Left lung (tissue), 14 donors: Measurements from ENCODE around the gene CCDC117. TPM values are rescaled to one million over a fixed set of nuclear protein-coding genes. Genes with fewer than 3 reads are reported as not detected.

Experiments
- ATAC-seq: fragments of 200-7000 bp; cut with Tn5 transposase; one replicate; pipeline ENCODE4 v1.9.1; 2020; ENCODE audit warnings: moderate library complexity
- DNase-seq, 4 donors: peaks; one replicate each; pipeline ENCODE4 v3.0.0-alpha.2; 2013 to 2020
- H3K27ac ChIP-seq, 2 donors: fragments of 200-600 bp; sonication (generic) in 1 of 2; one replicate each; pipeline versions ENCODE4 v1.5.0 to v1.8.0; 2020 to 2021
- H3K27me3 ChIP-seq, 2 donors: fragments of 200-600 bp; sonication (generic) in 1 of 2; one replicate each; pipeline versions ENCODE4 v1.5.0 to v1.8.0; 2020 to 2021
- H3K36me3 ChIP-seq, 2 donors: fragments of 200-600 bp; sonication (generic) in 1 of 2; one replicate each; pipeline versions ENCODE4 v1.5.0 to v1.8.0; 2020 to 2021
- H3K4me1 ChIP-seq, 2 donors: fragments of 200-600 bp; one replicate each; pipeline ENCODE4 v1.8.0; 2021
- H3K4me3 ChIP-seq, 2 donors: fragments of 200-600 bp; sonication (generic) in 1 of 2; one replicate each; pipeline versions ENCODE4 v1.5.0 to v1.8.0; 2020 to 2021; ENCODE audit warnings: mild to moderate bottlenecking in 1 of 2
- H3K9me3 ChIP-seq, 2 donors: fragments of 200-600 bp; sonication (generic) in 1 of 2; one replicate each; pipeline versions ENCODE4 v1.5.0 to v1.8.0; 2020 to 2021
- CTCF ChIP-seq, 2 donors: fragments of 200-600 bp; sonication (generic) in 1 of 2; IDR thresholded peaks; one replicate each; pipeline versions ENCODE4 v1.5.0 to v1.8.0; 2021; ENCODE audit warnings: antibody characterized with exemption in 2 of 2
- intact Hi-C, 2 donors: fragments of 100-400 bp; cut with DNase I; formaldehyde crosslinking; loops; one replicate each; pipeline versions ENCODE4 v1.11.2 to v1.14.2; 2022
- long read RNA-seq, 12 donors: library from polyadenylated mRNA in 2 of 12; unstranded in 2 of 12; transcript quantifications; one replicate each; pipeline ENCODE4 v2.0.0 and lab custom pipeline, GENCODE V29; 2019 to 2026
- polyA plus RNA-seq, 6 donors: library from polyadenylated mRNA; unstranded; fragments of 120-200 nt; gene quantifications; one replicate each; pipeline ENCODE4 v1.2.1, GENCODE V29; 2013; ENCODE audit not compliant: insufficient read length in 6 of 6
- total RNA-seq, 2 donors: library from RNA; stranded (reverse); fragmentation: NEBNext Ultra II Directional; extraction: Animal tissue kit (Norgen Biotek cat#: 25700); gene quantifications; one replicate each; pipeline ENCODE4 v1.2.1, GENCODE V29; 2021
- donor health status: DM: no; HTN: yes; CAD: no.
- donor health status: DM: no; HTN: no; CAD: no.

CCDC117 gene
- total RNA-seq (10 to 100 TPM; 23.5 to 24.2 TPM), polyA plus RNA-seq (10 to 100 TPM; 32.5 to 45.6 (median 36.5) TPM)
- long read RNA-seq, donor 1, transcript CCDC117-201 (5 exons, 3,985 nt) = major isoform, 18 of 146 reads
- long read RNA-seq, donor 1, partial matches to known transcripts = 23 of 146 reads
- long read RNA-seq, donor 1, other reads (novel, unspliced or antisense) = 105 of 146 reads
- long read RNA-seq, donor 2, transcript CCDC117-201 (5 exons, 3,985 nt) = major isoform, 9 of 9 reads
- long read RNA-seq, donor 2, partial matches to known transcripts = 0 of 9 reads
- long read RNA-seq, donor 2, other reads (novel, unspliced or antisense) = 0 of 9 reads
- long read RNA-seq, donor 3, transcript CCDC117-201 (5 exons, 3,985 nt) = major isoform, 13 of 13 reads
- long read RNA-seq, donor 3, partial matches to known transcripts = 0 of 13 reads
- long read RNA-seq, donor 3, other reads (novel, unspliced or antisense) = 0 of 13 reads
- long read RNA-seq, donor 4, partial matches to known transcripts = 3 of 5 reads
- long read RNA-seq, donor 4, other reads (novel, unspliced or antisense) = 0 of 5 reads
- long read RNA-seq, donor 5, transcript CCDC117-201 (5 exons, 3,985 nt) = major isoform, 12 of 12 reads
- long read RNA-seq, donor 5, partial matches to known transcripts = 0 of 12 reads
- long read RNA-seq, donor 5, other reads (novel, unspliced or antisense) = 0 of 12 reads
- long read RNA-seq, donor 6, transcript CCDC117-201 (5 exons, 3,985 nt) = major isoform, 6 of 7 reads
- long read RNA-seq, donor 6, partial matches to known transcripts = 0 of 7 reads
- long read RNA-seq, donor 6, other reads (novel, unspliced or antisense) = 0 of 7 reads
- long read RNA-seq, donor 7, partial matches to known transcripts = 0 of 3 reads
- long read RNA-seq, donor 7, other reads (novel, unspliced or antisense) = 0 of 3 reads
- long read RNA-seq, donor 8, transcript CCDC117-201 (5 exons, 3,985 nt) = major isoform, 11 of 11 reads
- long read RNA-seq, donor 8, partial matches to known transcripts = 0 of 11 reads
- long read RNA-seq, donor 8, other reads (novel, unspliced or antisense) = 0 of 11 reads
- long read RNA-seq, donor 9 = 0 reads
- long read RNA-seq, donor 10, partial matches to known transcripts = 2 of 4 reads
- long read RNA-seq, donor 10, other reads (novel, unspliced or antisense) = 1 of 4 reads
- long read RNA-seq, donor 11, transcript CCDC117-201 (5 exons, 3,985 nt) = major isoform, 7 of 8 reads
- long read RNA-seq, donor 11, partial matches to known transcripts = 0 of 8 reads
- long read RNA-seq, donor 11, other reads (novel, unspliced or antisense) = 0 of 8 reads
- long read RNA-seq, donor 12, partial matches to known transcripts = 22 of 162 reads
- long read RNA-seq, donor 12, other reads (novel, unspliced or antisense) = 138 of 162 reads

- H3K36me3 ChIP-seq = peaks cover 0 to 33% of the 10 kb centered on the region in 2 donors
- DNase-seq (peak; percentile 94 to 98 (median 97)), ATAC-seq (peak; percentile 98)
- intact Hi-C loops = no loop called here
- H3K9me3 ChIP-seq = peaks cover 0 to 7% of the 10 kb centered on the region in 2 donors
- TF ChIP-seq CTCF (IDR thresholded peaks at IDR 0.05) = no peak
- H3K4me3 ChIP-seq = peak within 1 kb of the TSS; percentile 66 to 74
- H3K4me1 ChIP-seq = peaks cover 7 to 30% of the 10 kb centered on the region in 2 donors
- H3K27ac ChIP-seq = peak within 1 kb of the TSS; percentile 94 to 100
- H3K27me3 ChIP-seq = no peaks in the 10 kb centered on the region
Measured at GRCh38 chr22:28772633-28773460, at the start of gene CCDC117. TSS of gene CCDC117 (plus strand) at chr22:28772695. CDS start at chr22:28772850, 155 bp downstream.

- no peak for TF ChIP-seq CTCF (IDR thresholded peaks at IDR 0.05)
- Histone ChIP-seq H3K27ac (no peak overlapping the region), H3K36me3 (peaks cover 0 to 45% of the 10 kb centered on the region in 2 donors), H3K9me3 (no peaks in the 10 kb centered on the region), H3K4me1 (no peaks in the 10 kb centered on the region), H3K4me3 (no peak overlapping the region), H3K27me3 (no peaks in the 10 kb centered on the region)
- ATAC-seq (no peak), DNase-seq (no peak)
- intact Hi-C loops = no loop called here
Measured at GRCh38 chr22:28728002-28728401, 44.5 kb upstream of the CCDC117 start.

GRCh38 chr22:28728621-28729313 lies 43.7 kb upstream of the CCDC117 start:
- Histone ChIP-seq H3K9me3 (no peaks in the 10 kb centered on the region), H3K27me3 (no peaks in the 10 kb centered on the region), H3K4me1 (no peaks in the 10 kb centered on the region), H3K27ac (no peak overlapping the region), H3K36me3 (peaks cover 0 to 45% of the 10 kb centered on the region in 2 donors), H3K4me3 (no peak overlapping the region)
- DNase-seq (no peak), ATAC-seq (no peak)
- intact Hi-C loops = no loop called here
- no peak for TF ChIP-seq CTCF (IDR thresholded peaks at IDR 0.05)

- ATAC-seq (no peak), DNase-seq (no peak)
- Histone ChIP-seq H3K27me3 (no peaks in the 10 kb centered on the region), H3K4me3 (no peak overlapping the region), H3K4me1 (no peaks in the 10 kb centered on the region), H3K27ac (no peak overlapping the region), H3K36me3 (peaks cover 0 to 31% of the 10 kb centered on the region in 2 donors), H3K9me3 (no peaks in the 10 kb centered on the region)
- no peak for TF ChIP-seq CTCF (IDR thresholded peaks at IDR 0.05)
- intact Hi-C loops = no loop called here
Measured at GRCh38 chr22:28730179-28730578, 42.3 kb upstream of the CCDC117 start.
